ENCODE results near the gene TAF11. TPM values are rescaled to one million over a fixed set of nuclear protein-coding genes. Genes with fewer than 3 reads are reported as not detected.
A peak's percentile ranks its signal among the peaks of the same experiment; 100 is the strongest.

Gene TAF11
- total RNA-seq, 2 experiments from 2014 or later = 30.1 to 41.5 TPM

DNA sequence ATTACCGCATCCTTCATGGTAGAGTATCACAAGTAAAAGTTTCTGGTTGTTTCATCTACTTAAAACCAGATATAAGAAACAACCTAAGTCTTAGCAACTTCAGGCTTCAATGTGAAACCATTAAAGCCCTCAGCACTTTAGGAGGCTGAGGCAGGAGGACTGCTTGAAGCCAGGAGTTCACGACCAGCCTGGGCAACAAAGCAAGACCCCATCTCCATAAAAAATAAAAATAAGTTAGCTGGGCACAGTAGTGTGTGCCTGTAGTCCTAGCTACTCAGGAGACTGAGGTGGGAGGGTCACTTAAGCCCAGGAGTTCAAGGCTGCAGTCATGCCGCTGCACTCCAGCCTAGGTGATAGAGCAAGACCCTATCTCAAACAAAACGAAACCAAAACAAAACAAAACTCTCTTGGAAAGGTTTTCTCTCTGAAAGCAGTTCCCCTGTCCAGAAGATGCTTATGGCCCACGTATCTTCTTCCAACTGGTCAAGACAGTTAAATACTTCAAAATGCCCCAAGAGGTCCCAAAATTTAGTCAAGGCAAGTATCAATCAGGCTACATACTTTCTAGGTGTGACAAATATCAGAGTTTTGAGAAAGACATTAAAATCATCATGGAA lies 9.9 kb downstream of the TAF11 start:
- BruUV-seq (replicated peaks) = TSS peak; percentile 58

DNA sequence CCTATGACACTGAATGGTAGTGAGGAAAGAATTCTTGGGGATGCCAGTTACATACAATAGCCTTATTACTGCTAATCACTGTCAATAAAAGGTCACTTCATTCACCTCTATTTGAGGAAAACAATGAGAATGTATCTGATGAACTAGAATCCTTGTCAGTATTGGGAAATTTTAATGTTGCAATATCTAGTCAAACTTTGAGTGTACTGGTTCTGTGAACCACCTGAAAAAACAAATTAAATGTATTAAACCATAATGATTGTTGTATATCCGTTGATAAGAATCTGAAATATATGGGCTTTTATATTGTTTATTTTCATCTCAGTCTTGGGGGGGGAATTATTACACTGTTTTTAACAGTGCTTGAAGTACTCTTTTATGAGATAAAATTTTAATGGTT lies 10.6 kb downstream of the TAF11 start:
- no peak overlapping the region for H3K4me3 ChIP-seq (ENCODE audit: low read depth, low read length, poor library complexity, severe bottlenecking)
- ChIA-PET POLR2A (no interaction called here), CTCF (ENCODE audit: unreplicated experiment) (no interaction called here)
- intact Hi-C loops (cut with micrococcal nuclease; ENCODE audit: unreplicated experiment) = no loop called here
- H3K27ac ChIP-seq (ENCODE audit: low read depth, low read length, poor library complexity, severe bottlenecking) = no peak overlapping the region
- H3K36me3 ChIP-seq (ENCODE audit: insufficient read depth, low read length) = peaks cover 86% of the 10 kb centered on the region
- no peaks in the 10 kb centered on the region for H3K79me2 ChIP-seq (ENCODE audit: insufficient read depth, low read depth, low read length)
- TF ChIP-seq EZH2phosphoT487 (IDR thresholded peaks at IDR 0.05; ENCODE audit: borderline replicate concordance, low read depth, low read length) = no peak
- TF ChIP-seq, protein P1, sequence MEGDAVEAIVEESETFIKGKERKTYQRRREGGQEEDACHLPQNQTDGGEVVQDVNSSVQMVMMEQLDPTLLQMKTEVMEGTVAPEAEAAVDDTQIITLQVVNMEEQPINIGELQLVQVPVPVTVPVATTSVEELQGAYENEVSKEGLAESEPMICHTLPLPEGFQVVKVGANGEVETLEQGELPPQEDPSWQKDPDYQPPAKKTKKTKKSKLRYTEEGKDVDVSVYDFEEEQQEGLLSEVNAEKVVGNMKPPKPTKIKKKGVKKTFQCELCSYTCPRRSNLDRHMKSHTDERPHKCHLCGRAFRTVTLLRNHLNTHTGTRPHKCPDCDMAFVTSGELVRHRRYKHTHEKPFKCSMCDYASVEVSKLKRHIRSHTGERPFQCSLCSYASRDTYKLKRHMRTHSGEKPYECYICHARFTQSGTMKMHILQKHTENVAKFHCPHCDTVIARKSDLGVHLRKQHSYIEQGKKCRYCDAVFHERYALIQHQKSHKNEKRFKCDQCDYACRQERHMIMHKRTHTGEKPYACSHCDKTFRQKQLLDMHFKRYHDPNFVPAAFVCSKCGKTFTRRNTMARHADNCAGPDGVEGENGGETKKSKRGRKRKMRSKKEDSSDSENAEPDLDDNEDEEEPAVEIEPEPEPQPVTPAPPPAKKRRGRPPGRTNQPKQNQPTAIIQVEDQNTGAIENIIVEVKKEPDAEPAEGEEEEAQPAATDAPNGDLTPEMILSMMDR (conservative IDR thresholded peaks at IDR 0.05; ENCODE audit: low read length) = no peak
- H3K4me1 ChIP-seq (ENCODE audit: insufficient read depth, low read length, poor library complexity, severe bottlenecking) = no peaks in the 10 kb centered on the region
- no peak for DNase-seq (ENCODE audit: low spot score)
- no peaks in the 10 kb centered on the region for H3K9me2 ChIP-seq (ENCODE audit: insufficient read depth, low read length)
- H4K20me1 ChIP-seq (ENCODE audit: insufficient read depth, low read length) = no peaks in the 10 kb centered on the region
- H3K9me3 ChIP-seq (ENCODE audit: low read length) = no peaks in the 10 kb centered on the region
- no peak overlapping the region for H2AFZ ChIP-seq (ENCODE audit: low read length)
- no peak overlapping the region for H3K4me2 ChIP-seq (ENCODE audit: low read length)
- no TSS peak for BruUV-seq (replicated peaks)

More for the DNA sequence above, 9.9 kb downstream of the TAF11 start:
- H3K9me2 ChIP-seq (ENCODE audit: insufficient read depth, low read length) = no peaks in the 10 kb centered on the region
- H3K4me1 ChIP-seq (ENCODE audit: insufficient read depth, low read length, poor library complexity, severe bottlenecking) = no peaks in the 10 kb centered on the region
- no peak overlapping the region for H3K4me3 ChIP-seq (ENCODE audit: low read depth, low read length, poor library complexity, severe bottlenecking)
- no peak overlapping the region for H3K27ac ChIP-seq (ENCODE audit: low read depth, low read length, poor library complexity, severe bottlenecking)
- DNase-seq (ENCODE audit: low spot score) = no peak
- H3K4me2 ChIP-seq (ENCODE audit: low read length) = no peak overlapping the region
- no peaks in the 10 kb centered on the region for H3K9me3 ChIP-seq (ENCODE audit: low read length)
- TF ChIP-seq EZH2phosphoT487 (IDR thresholded peaks at IDR 0.05; ENCODE audit: borderline replicate concordance, low read depth, low read length) = no peak
- TF ChIP-seq, protein P1 (conservative IDR thresholded peaks at IDR 0.05; ENCODE audit: low read length) = no peak
- ChIA-PET POLR2A (no interaction called here), CTCF (ENCODE audit: unreplicated experiment) (no interaction called here)
- H4K20me1 ChIP-seq (ENCODE audit: insufficient read depth, low read length) = no peaks in the 10 kb centered on the region; the same call in 1 of the 2 replicates
- no peak overlapping the region for H2AFZ ChIP-seq (ENCODE audit: low read length)
- intact Hi-C loops (cut with micrococcal nuclease; ENCODE audit: unreplicated experiment) = no loop called here
- no peaks in the 10 kb centered on the region for H3K79me2 ChIP-seq (ENCODE audit: insufficient read depth, low read depth, low read length)
- H3K36me3 ChIP-seq (ENCODE audit: insufficient read depth, low read length) = peaks cover 79% of the 10 kb centered on the region

DNA sequence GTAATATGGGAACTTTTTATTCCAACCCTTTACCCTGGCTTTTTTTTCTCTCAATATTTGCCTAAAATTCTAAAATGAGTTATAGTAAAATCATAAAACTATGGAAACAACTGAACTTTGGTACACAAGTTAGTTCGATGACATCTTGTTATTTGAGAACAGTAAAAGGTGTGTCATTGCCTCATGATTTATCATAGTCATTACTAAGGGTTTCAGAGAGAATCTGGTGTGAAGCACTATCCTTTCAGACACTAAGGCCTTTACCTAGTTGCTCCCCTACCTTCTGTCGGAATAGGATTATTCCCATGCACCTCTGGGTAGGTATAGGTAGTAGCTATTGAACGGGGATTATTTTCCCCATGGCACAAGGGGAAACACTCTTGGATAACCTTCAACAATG lies 11.4 kb downstream of the TAF11 start:
- Histone ChIP-seq H3K9me2 (ENCODE audit: insufficient read depth, low read length) (no peaks in the 10 kb centered on the region), H3K27ac (ENCODE audit: low read depth, low read length, poor library complexity, severe bottlenecking) (no peak overlapping the region), H2AFZ (ENCODE audit: low read length) (no peak overlapping the region), H3K4me1 (ENCODE audit: insufficient read depth, low read length, poor library complexity, severe bottlenecking) (no peaks in the 10 kb centered on the region), H3K4me2 (ENCODE audit: low read length) (no peak overlapping the region), H3K9me3 (ENCODE audit: low read length) (no peaks in the 10 kb centered on the region), H3K36me3 (ENCODE audit: insufficient read depth, low read length) (peaks cover 94% of the 10 kb centered on the region), H3K79me2 (ENCODE audit: insufficient read depth, low read depth, low read length) (no peaks in the 10 kb centered on the region), H4K20me1 (ENCODE audit: insufficient read depth, low read length) (no peaks in the 10 kb centered on the region), H3K4me3 (ENCODE audit: low read depth, low read length, poor library complexity, severe bottlenecking) (no peak overlapping the region)
- intact Hi-C loops (cut with micrococcal nuclease; ENCODE audit: unreplicated experiment) = no loop called here
- ChIA-PET POLR2A (no interaction called here), CTCF (ENCODE audit: unreplicated experiment) (no interaction called here)
- DNase-seq (ENCODE audit: low spot score) = no peak
- TF ChIP-seq EZH2phosphoT487 (IDR thresholded peaks at IDR 0.05; ENCODE audit: borderline replicate concordance, low read depth, low read length) = no peak
- TF ChIP-seq, protein P1 (conservative IDR thresholded peaks at IDR 0.05; ENCODE audit: low read length) = no peak
- no TSS peak for BruUV-seq (replicated peaks)
